ENCODE measurements around the gene KIAA1671. TPM values are rescaled to one million over a fixed set of nuclear protein-coding genes. Genes with fewer than 3 reads are reported as not detected.

KIAA1671 gene
- total RNA-seq, 1 experiment from 2014 or later = 68.1 TPM

DNA sequence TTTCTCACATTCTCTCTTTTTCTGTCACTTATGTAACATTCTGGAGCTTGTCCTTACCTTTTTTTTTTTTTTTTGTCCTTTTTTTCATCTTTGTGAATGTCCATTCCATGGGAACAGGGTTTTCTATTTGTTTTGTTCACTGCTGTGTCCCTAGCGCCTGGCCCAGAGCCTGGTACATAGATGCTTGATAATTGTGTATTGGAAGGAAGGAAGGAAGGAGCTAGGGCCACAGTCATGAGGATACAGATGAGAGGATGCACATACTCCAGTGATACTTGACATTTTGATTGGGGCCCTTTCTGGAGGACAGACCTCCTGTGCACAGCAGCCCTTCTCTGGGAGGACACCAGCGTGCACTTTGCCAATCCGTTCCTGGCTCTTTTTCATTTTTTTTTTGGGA, 68.9 kb downstream of the KIAA1671 start:
- TF ChIP-seq, protein P1, sequence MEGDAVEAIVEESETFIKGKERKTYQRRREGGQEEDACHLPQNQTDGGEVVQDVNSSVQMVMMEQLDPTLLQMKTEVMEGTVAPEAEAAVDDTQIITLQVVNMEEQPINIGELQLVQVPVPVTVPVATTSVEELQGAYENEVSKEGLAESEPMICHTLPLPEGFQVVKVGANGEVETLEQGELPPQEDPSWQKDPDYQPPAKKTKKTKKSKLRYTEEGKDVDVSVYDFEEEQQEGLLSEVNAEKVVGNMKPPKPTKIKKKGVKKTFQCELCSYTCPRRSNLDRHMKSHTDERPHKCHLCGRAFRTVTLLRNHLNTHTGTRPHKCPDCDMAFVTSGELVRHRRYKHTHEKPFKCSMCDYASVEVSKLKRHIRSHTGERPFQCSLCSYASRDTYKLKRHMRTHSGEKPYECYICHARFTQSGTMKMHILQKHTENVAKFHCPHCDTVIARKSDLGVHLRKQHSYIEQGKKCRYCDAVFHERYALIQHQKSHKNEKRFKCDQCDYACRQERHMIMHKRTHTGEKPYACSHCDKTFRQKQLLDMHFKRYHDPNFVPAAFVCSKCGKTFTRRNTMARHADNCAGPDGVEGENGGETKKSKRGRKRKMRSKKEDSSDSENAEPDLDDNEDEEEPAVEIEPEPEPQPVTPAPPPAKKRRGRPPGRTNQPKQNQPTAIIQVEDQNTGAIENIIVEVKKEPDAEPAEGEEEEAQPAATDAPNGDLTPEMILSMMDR (IDR thresholded peaks at IDR 0.05; ENCODE audit: unreplicated experiment) = no peak
- DNase-seq (ENCODE audit: unreplicated experiment) = no peak
- ChIA-PET POLR2A (no interaction called here), CTCF (interaction anchor here (1.5 to 3.1 kb wide), 2 partner anchors 27 to 36 kb away, joined by 6 to 7 read pairs; no protein-coding TSS in a partner anchor)
- no peaks in the 10 kb centered on the region for H3K9me3 Mint-ChIP-seq (ENCODE audit: unreplicated experiment)
- BruUV-seq (replicated peaks) = no TSS peak
- peaks cover 61% of the 10 kb centered on the region for H3K36me3 Mint-ChIP-seq (ENCODE audit: insufficient read depth, unreplicated experiment)
- H3K4me3 Mint-ChIP-seq (ENCODE audit: unreplicated experiment) = no peak overlapping the region
- H3K27ac Mint-ChIP-seq (ENCODE audit: low read depth, unreplicated experiment) = no peak overlapping the region
- no peaks in the 10 kb centered on the region for H3K27me3 Mint-ChIP-seq (ENCODE audit: insufficient read depth, unreplicated experiment)
- intact Hi-C loops (cut with micrococcal nuclease) = no loop called here
- H3K4me1 Mint-ChIP-seq (ENCODE audit: insufficient read depth, unreplicated experiment) = peaks cover 28% of the 10 kb centered on the region

DNA sequence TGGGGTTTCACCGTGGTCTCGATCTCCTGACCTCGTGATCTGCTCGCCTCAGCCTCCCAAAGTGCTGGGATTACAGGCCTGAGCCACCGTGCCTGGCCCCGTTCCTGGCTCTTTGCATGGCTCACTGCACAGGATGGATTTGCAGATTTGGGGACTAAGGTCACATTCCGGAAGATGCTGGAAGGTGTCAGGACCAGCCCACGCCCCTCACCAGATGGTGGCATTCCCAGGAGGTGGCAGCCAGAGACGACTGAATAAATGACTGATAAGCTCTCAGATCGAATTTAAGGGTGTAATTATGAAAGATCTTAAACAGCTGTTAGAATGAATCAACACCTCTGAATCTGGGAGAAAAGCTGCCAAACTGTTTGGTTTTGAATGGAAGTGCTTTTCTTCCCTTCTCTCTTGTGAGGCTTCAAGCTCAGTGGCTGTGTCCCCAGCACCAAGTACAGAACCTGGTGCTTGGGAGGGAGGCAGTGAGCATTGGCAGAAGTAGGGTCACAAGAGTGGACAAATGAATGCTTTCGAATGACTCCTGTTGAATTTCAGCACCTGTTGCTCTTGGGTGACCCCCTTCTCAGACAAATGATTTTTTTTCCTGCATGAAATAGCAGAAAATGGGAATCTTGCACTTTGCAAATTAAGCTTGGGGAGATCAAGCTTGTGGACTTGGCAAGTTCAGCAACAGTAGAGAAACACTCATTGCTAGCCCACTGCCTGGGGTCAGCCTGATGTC, 69.6 kb downstream of the KIAA1671 start:
- intact Hi-C loops (cut with micrococcal nuclease) = no loop called here
- H3K4me3 Mint-ChIP-seq (ENCODE audit: unreplicated experiment) = no peak overlapping the region
- H3K27ac Mint-ChIP-seq (ENCODE audit: low read depth, unreplicated experiment) = peak overlapping the region; percentile 12
- no peak for DNase-seq (ENCODE audit: unreplicated experiment)
- H3K36me3 Mint-ChIP-seq (ENCODE audit: insufficient read depth, unreplicated experiment) = peaks cover 63% of the 10 kb centered on the region
- ChIA-PET CTCF (interaction anchor here (1.5 to 3.1 kb wide), 2 partner anchors 27 to 35 kb away, joined by 6 to 7 read pairs; no protein-coding TSS in a partner anchor), POLR2A (interaction anchor here (1.0 to 1.2 kb wide), 2 partner anchors 8 to 36 kb away, joined by 3 read pairs; no protein-coding TSS in a partner anchor)
- H3K9me3 Mint-ChIP-seq (ENCODE audit: unreplicated experiment) = no peaks in the 10 kb centered on the region
- H3K27me3 Mint-ChIP-seq (ENCODE audit: insufficient read depth, unreplicated experiment) = no peaks in the 10 kb centered on the region
- TF ChIP-seq, protein P1 (IDR thresholded peaks at IDR 0.05; ENCODE audit: unreplicated experiment) = no peak
- peaks cover 33% of the 10 kb centered on the region for H3K4me1 Mint-ChIP-seq (ENCODE audit: insufficient read depth, unreplicated experiment)
- no TSS peak for BruUV-seq (replicated peaks)

DNA sequence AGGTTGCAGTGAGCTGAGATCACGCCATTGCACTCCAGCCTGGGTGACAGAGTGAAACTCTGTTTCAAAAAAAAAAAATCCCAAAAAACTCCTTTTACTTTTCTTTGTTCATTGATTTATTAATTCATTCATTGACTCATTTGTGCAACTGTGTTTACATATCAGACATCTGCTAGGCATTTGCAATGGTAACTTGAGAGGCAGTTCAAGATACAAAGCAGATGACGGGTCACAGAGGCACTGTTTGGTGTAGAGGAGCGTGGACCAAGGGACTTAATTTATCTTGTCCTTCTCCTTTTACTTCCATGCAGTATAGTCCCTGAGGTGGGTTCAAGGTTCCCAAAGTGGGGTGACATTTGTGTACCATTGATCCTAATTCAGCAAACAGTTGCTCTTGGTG, 71.4 kb downstream of the KIAA1671 start:
- Mint-ChIP-seq H3K4me1 (ENCODE audit: insufficient read depth, unreplicated experiment) (peaks cover 32% of the 10 kb centered on the region), H3K36me3 (ENCODE audit: insufficient read depth, unreplicated experiment) (peaks cover 65% of the 10 kb centered on the region), H3K9me3 (ENCODE audit: unreplicated experiment) (no peaks in the 10 kb centered on the region), H3K27ac (ENCODE audit: low read depth, unreplicated experiment) (no peak overlapping the region), H3K27me3 (ENCODE audit: insufficient read depth, unreplicated experiment) (no peaks in the 10 kb centered on the region), H3K4me3 (ENCODE audit: unreplicated experiment) (no peak overlapping the region)
- no TSS peak for BruUV-seq (replicated peaks)
- DNase-seq (ENCODE audit: unreplicated experiment) = no peak
- TF ChIP-seq, protein P1 (IDR thresholded peaks at IDR 0.05; ENCODE audit: unreplicated experiment) = no peak
- ChIA-PET CTCF (interaction anchor here (0.8 to 3.0 kb wide), 2 partner anchors 24 to 85 kb away, joined by 4 to 13 read pairs; no protein-coding TSS in a partner anchor), POLR2A (interaction anchor here (1.2 kb wide), 1 partner anchor 30 kb away, joined by 4 read pairs; no protein-coding TSS in a partner anchor)
- intact Hi-C loops (cut with micrococcal nuclease) = no loop called here

DNA sequence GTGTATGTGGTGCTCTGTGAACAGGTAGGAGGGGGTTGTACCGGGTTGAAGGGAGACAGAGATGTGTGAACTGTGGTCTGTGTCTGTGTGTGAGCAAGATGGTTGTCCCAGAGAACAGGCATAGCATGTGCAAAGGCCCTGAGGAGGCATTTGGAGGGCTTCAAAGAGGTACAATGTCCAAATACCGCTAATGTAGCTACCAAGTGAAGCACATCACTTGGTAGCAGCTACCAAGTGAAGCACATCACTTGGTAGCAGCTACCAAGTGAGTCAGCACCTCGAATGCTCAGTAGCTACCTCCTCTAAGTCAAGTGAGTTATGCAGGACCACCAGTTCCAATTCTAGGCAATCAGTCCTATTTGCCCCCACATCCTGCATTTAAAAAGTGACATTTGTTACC, 72.4 kb downstream of the KIAA1671 start:
- H3K9me3 Mint-ChIP-seq (ENCODE audit: unreplicated experiment) = no peaks in the 10 kb centered on the region
- H3K4me3 Mint-ChIP-seq (ENCODE audit: unreplicated experiment) = no peak overlapping the region
- peaks cover 70% of the 10 kb centered on the region for H3K36me3 Mint-ChIP-seq (ENCODE audit: insufficient read depth, unreplicated experiment)
- DNase-seq (ENCODE audit: unreplicated experiment) = no peak
- TF ChIP-seq, protein P1 (IDR thresholded peaks at IDR 0.05; ENCODE audit: unreplicated experiment) = no peak
- intact Hi-C loops (cut with micrococcal nuclease) = loop anchor here (5.0 kb wide), 1 partner anchor 33 kb away; no protein-coding TSS in a partner anchor
- ChIA-PET CTCF (interaction anchor here (0.8 to 3.0 kb wide), 4 partner anchors 11 to 86 kb away, joined by 3 to 13 read pairs (median 4); no protein-coding TSS in a partner anchor), POLR2A (interaction anchor here (1.2 to 1.5 kb wide), 2 partner anchors 11 to 31 kb away, joined by 3 to 4 read pairs; no protein-coding TSS in a partner anchor)
- no peaks in the 10 kb centered on the region for H3K27me3 Mint-ChIP-seq (ENCODE audit: insufficient read depth, unreplicated experiment)
- no peak overlapping the region for H3K27ac Mint-ChIP-seq (ENCODE audit: low read depth, unreplicated experiment)
- H3K4me1 Mint-ChIP-seq (ENCODE audit: insufficient read depth, unreplicated experiment) = peaks cover 32% of the 10 kb centered on the region
- no TSS peak for BruUV-seq (replicated peaks)

Data from MCF 10A (cell line).